GM18499 (cell line): ENCODE measurements around the gene IBTK.
"Not testable (repeated sequence)": the region's sequence is repeated elsewhere in the genome, so short reads cannot be mapped to it uniquely, and the experiment has no call there.

Source experiments
- ATAC-seq: cut with Tn5 transposase; IDR thresholded peaks from one replicate; pipeline ENCODE4 v1.9.1; 2021; ENCODE audit warnings: moderate number of reproducible peaks; ENCODE audit not compliant: insufficient read depth, unreplicated experiment

IBTK gene

GRCh38 chr6:82128973-82129372 lies 118.6 kb downstream of the IBTK start:
- ATAC-seq = not testable (repeated sequence)

DNA sequence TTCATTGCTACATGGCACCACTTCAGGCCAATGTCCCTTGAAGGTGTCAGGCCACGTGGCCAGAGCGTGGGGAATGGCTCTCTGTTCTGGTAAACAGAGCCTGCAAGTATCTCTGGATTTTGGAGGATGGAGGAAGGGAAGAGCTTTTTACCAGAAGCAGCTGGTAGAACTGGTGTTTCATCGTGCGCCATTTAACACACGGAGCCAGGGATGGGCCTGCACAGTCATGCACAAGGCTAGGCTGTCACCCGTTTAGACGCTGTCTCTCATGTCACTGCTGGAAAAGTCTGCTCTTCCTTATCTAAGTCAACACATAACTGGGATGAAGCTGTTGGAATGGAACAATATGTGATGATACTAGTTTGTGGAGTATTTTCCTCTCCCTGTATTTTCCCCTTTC lies 123.9 kb downstream of the IBTK start:
- no peak for ATAC-seq
